ENCODE results near the gene CRACR2B. TPM values are rescaled to one million over a fixed set of nuclear protein-coding genes. Genes with fewer than 3 reads are reported as not detected.

CRACR2B gene
- total RNA-seq, 1 donor from 2014 or later, result 19.3 TPM

Other genes with a start within 250 kb of the CRACR2B start
- gene IRF7, start 212.0 kb upstream of the CRACR2B start, total RNA-seq (ENCODE audit: low replicate concordance), result 16.4 and 20.5 TPM in 2 replicates
- gene CDHR5, start 203.0 kb upstream of the CRACR2B start, total RNA-seq (ENCODE audit: low replicate concordance), result 7.1 and 23.0 TPM in 2 replicates
- 3.1 and 15.3 TPM in 2 replicates for gene SCT, start 200.7 kb upstream of the CRACR2B start, total RNA-seq (ENCODE audit: low replicate concordance)
- 0.59 and 1.2 TPM in 2 replicates for gene DRD4, start 190.7 kb upstream of the CRACR2B start, total RNA-seq (ENCODE audit: low replicate concordance)
- 41.0 and 48.1 TPM in 2 replicates for gene DEAF1, start 132.7 kb upstream of the CRACR2B start, total RNA-seq (ENCODE audit: low replicate concordance)
- gene TMEM80, start 132.1 kb upstream of the CRACR2B start, total RNA-seq (ENCODE audit: low replicate concordance), result 23.2 and 37.4 TPM in 2 replicates
- 218 and 497 TPM in 2 replicates for gene EPS8L2, start 121.7 kb upstream of the CRACR2B start, total RNA-seq (ENCODE audit: low replicate concordance)
- 189 and 288 TPM in 2 replicates for gene TALDO1, start 80.5 kb upstream of the CRACR2B start, total RNA-seq (ENCODE audit: low replicate concordance)
- 80.1 and 80.9 TPM in 2 replicates for gene GATD1, start 50.4 kb upstream of the CRACR2B start, total RNA-seq (ENCODE audit: low replicate concordance)
- gene CEND1, start 37.8 kb upstream of the CRACR2B start, total RNA-seq (ENCODE audit: low replicate concordance), result 0.17 and 0.89 TPM in 2 replicates
- 31.6 and 35.6 TPM in 2 replicates for gene SLC25A22, start 29.6 kb upstream of the CRACR2B start, total RNA-seq (ENCODE audit: low replicate concordance)
- 32.7 and 44.5 TPM in 2 replicates for gene PIDD1, start 22.7 kb upstream of the CRACR2B start, total RNA-seq (ENCODE audit: low replicate concordance)
- 1,985 and 2,207 TPM in 2 replicates for gene RPLP2, start 18.0 kb upstream of the CRACR2B start, total RNA-seq (ENCODE audit: low replicate concordance)
- gene PNPLA2, start 9.0 kb upstream of the CRACR2B start, total RNA-seq (ENCODE audit: low replicate concordance), result 47.8 and 55.6 TPM in 2 replicates
- 126 and 128 TPM in 2 replicates for gene CD151, start 5.0 kb downstream of the CRACR2B start, total RNA-seq (ENCODE audit: low replicate concordance)
- 106 and 134 TPM in 2 replicates for gene POLR2L, start 14.6 kb downstream of the CRACR2B start, total RNA-seq (ENCODE audit: low replicate concordance)
- gene TSPAN4, start 14.9 kb downstream of the CRACR2B start, total RNA-seq (ENCODE audit: low replicate concordance), result 12.8 and 43.2 TPM in 2 replicates
- 98.9 and 100 TPM in 2 replicates for gene CHID1, start 82.9 kb downstream of the CRACR2B start, total RNA-seq (ENCODE audit: low replicate concordance)
- 82.6 and 109 TPM in 2 replicates for gene AP2A2, start 98.0 kb downstream of the CRACR2B start, total RNA-seq (ENCODE audit: low replicate concordance)
- gene MUC6, start 208.8 kb downstream of the CRACR2B start, total RNA-seq (ENCODE audit: low replicate concordance), result 0.38 and 0.46 TPM in 2 replicates
- gene MUC2, start 247.0 kb downstream of the CRACR2B start, total RNA-seq (ENCODE audit: low replicate concordance), result 1.5 and 2.7 TPM in 2 replicates

All from type B pancreatic cell (in vitro differentiated cells).